K562 (cell line): Measurements from ENCODE around the gene SLC35D2. TPM values are rescaled to one million over a fixed set of nuclear protein-coding genes. Genes with fewer than 3 reads are reported as not detected.

Experiments used
- ARID1B ChIP-seq: fragments of 450-650 bp; IDR thresholded peaks from 2 replicates; pipeline ENCODE4 v1.6.1; 2016; ENCODE audit warnings: antibody characterized with exemption, mild to moderate bottlenecking, inconsistent platforms
- ATF7 ChIP-seq: fragments of 450-650 bp; IDR thresholded peaks from 2 replicates; pipeline ENCODE4 v1.7.1; 2014; ENCODE audit warnings: mild to moderate bottlenecking, moderate library complexity
- CBFB ChIP-seq: sonication (generic); formaldehyde crosslinking; IDR thresholded peaks from 2 replicates; pipeline ENCODE4 v1.4.0; 2020; ENCODE audit warnings: mild to moderate bottlenecking, missing genetic modification reagents
- ETV6 ChIP-seq, 3 experiments: fragments of 150-350 bp in 1 of 3; sonication (generic) in 1 of 3; formaldehyde crosslinking in 1 of 3; IDR thresholded peaks; 2 replicates each; pipeline versions ENCODE4 v1.6.1 to v1.8.0; 2014 to 2022; ENCODE audit warnings: borderline replicate concordance in 2 of 3, low read depth in 2 of 3, antibody characterized with exemption in 1 of 3, low read length in 1 of 3, mild to moderate bottlenecking in 1 of 3, missing genetic modification reagents in 1 of 3
- HDGF ChIP-seq: fragments of 450-650 bp; IDR thresholded peaks from 2 replicates; pipeline ENCODE4 v1.6.1; 2016
- MIER1 ChIP-seq: fragments of 450-650 bp; IDR thresholded peaks from 2 replicates; pipeline ENCODE4 v1.6.1; 2016; ENCODE audit warnings: antibody characterized with exemption, mild to moderate bottlenecking, low read depth
- NCOA4 ChIP-seq: fragments of 450-650 bp; IDR thresholded peaks from 2 replicates; pipeline ENCODE4 v1.6.1; 2018; ENCODE audit warnings: mild to moderate bottlenecking; ENCODE audit not compliant: partially characterized antibody
- PTRF ChIP-seq: fragments of 450-650 bp; IDR thresholded peaks from 2 replicates; pipeline ENCODE4 v1.6.1; 2016; ENCODE audit warnings: mild to moderate bottlenecking, missing genetic modification characterization, missing compliant biosample characterization
- RREB1 ChIP-seq: fragments of 250-450 bp; sonication (Bioruptor Pico); IDR thresholded peaks from 2 replicates; pipeline ENCODE4 v1.4.0; 2020
- STAT5B ChIP-seq: fragments of 250-450 bp; sonication (Bioruptor Pico); IDR thresholded peaks from 2 replicates; pipeline ENCODE4 v1.8.0; 2021; ENCODE audit warnings: mild to moderate bottlenecking, inconsistent platforms
- TGIF2 ChIP-seq: sonication (generic); formaldehyde crosslinking; IDR thresholded peaks from 2 replicates; pipeline ENCODE4 v1.8.1; 2022; ENCODE audit warnings: mild to moderate bottlenecking, missing genetic modification reagents, moderate library complexity
- TRIM24 ChIP-seq, 2 experiments: fragments of 450-650 bp; IDR thresholded peaks; 2 replicates each; pipeline ENCODE4 v1.6.1; 2016
- U2AF2 ChIP-seq: fragments of 200-400 bp; formaldehyde crosslinking; optimal IDR thresholded peaks from 2 replicates; pipeline ENCODE3; 2017; ENCODE audit warnings: low read depth, mild to moderate bottlenecking, low read length
- ZBTB12 ChIP-seq: fragments of 250-450 bp; sonication (Bioruptor Pico); IDR thresholded peaks from 2 replicates; pipeline ENCODE4 v1.4.0; 2020
- ZBTB43 ChIP-seq: sonication (generic); formaldehyde crosslinking; IDR thresholded peaks from 2 replicates; pipeline ENCODE4 v1.8.0; 2023; ENCODE audit warnings: mild to moderate bottlenecking, missing genetic modification reagents
- ZBTB9 ChIP-seq: fragments of 450-650 bp; formaldehyde crosslinking; IDR thresholded peaks from 2 replicates; pipeline ENCODE4 v1.4.0; 2020; ENCODE audit warnings: mild to moderate bottlenecking, moderate library complexity
- ZNF561 ChIP-seq: fragments of 450-650 bp; formaldehyde crosslinking; conservative IDR thresholded peaks from 2 replicates; pipeline ENCODE4 v1.4.0; 2020; ENCODE audit warnings: mild to moderate bottlenecking, moderate library complexity
- ZNF583 ChIP-seq: fragments of 250-450 bp; sonication (Bioruptor Pico); IDR thresholded peaks from 2 replicates; pipeline ENCODE4 v1.4.0; 2020
- ZNF76 ChIP-seq: fragments of 250-450 bp; sonication (Bioruptor Pico); IDR thresholded peaks from 2 replicates; pipeline ENCODE4 v1.4.0; 2020; ENCODE audit warnings: mild to moderate bottlenecking, moderate library complexity, borderline replicate concordance
- polyA plus RNA-seq, 8 experiments: library from polyadenylated mRNA; depleted of rRNA in 4 of 8; stranded (reverse) in 5 of 8; unstranded in 3 of 8; fragments of >200 nt; fragmentation: Nextera tagmentation in 2 of 8; fragmentation: Illumina TruSeq in 1 of 8; extraction: Ambion mirVana in 2 of 8; extraction: Trizol in 1 of 8; gene quantifications; 2 replicates each; pipeline versions ENCODE4 v1.2.1 to v1.2.3, GENCODE V29; 2011 to 2014; ENCODE audit warnings: inconsistent platforms in 1 of 8, missing spikeins in 1 of 8
- total RNA-seq, 7 experiments: library from RNA; depleted of rRNA in 6 of 7; stranded (reverse); fragments of >200 nt in 6 of 7; fragmentation: Illumina TruSeq in 2 of 7; extraction: Trizol in 2 of 7; gene quantifications; 2 replicates each; pipeline versions ENCODE4 v1.2.1 to v1.2.3, GENCODE V29; 2011 to 2021; ENCODE audit warnings: low replicate concordance in 1 of 7

Gene SLC35D2
- total and polyA plus RNA-seq, 9 of the 15 experiments (the other 6 are each of a cell fraction or from before 2014, with no cell fraction given): 2.9 to 14.9 (median 11.7) TPM

DNA sequence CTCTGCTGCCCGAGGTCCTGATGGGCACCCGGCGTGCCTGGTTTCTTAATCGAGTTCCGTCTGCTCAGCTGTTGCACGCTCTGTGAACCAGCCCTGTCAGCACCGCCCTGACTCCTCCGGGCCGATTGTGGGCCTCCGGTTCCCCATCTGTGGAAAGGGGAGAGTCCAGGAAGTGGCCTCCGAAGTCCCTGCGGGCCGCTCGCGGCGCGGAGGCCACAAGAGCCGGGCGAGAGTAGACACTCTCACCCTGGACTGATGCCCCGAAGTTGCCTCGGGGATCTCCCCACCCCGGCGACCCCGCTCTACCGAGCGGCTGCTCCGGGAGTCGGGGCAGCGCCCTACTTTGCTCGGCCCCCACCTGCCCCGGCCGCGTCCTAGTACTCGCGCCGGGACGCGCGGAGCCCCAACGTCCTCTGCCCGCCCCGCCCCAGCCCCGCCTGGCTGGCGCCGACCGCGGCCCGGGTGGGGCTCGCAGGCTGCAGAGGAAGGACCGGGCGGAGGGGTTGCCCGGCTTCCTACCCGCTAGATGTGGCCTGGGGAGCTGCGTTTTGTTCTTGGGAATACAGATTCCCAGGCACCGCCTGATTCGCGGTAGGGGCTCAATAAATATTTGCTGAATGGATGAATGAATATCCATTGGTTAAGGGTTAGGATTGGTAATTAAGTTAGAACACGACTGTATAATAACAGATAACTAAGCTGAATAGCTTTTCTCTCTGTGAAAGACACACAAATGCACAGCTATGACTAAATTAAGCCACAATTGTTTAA lies 35.6 kb upstream of the SLC35D2 start (continued):
- TF ChIP-seq RREB1 (CRISPR knock-in tag) (0 out of 2 replicates have a peak, but pooled peaks have one; percentile 43), ETV6 (IDR thresholded peaks at IDR 0.05; ENCODE audit: borderline replicate concordance in 1 of 2, low read depth in 2 of 2, low read length in 1 of 2) (0 out of 4 replicates have a peak, but pooled peaks of 1 of the 2 experiments have one; percentile 24), ETV6 (CRISPR knock-in tag; IDR thresholded peaks at IDR 0.05; ENCODE audit: borderline replicate concordance) (no peak), TRIM24 (IDR thresholded peaks at IDR 0.05) (no peak), U2AF2 (no peak), MIER1 (no peak), ZNF561 (no peak), ATF7 (no peak), STAT5B (no peak), NCOA4 (no peak), ZBTB9 (CRISPR knock-in tag) (no peak), ZBTB12 (CRISPR knock-in tag) (no peak), ARID1B (no peak; the same call in 1 of the 2 replicates), ZNF583 (no peak), ZNF76 (CRISPR knock-in tag) (peak; percentile 32; the same call in 1 of the 2 replicates), CBFB (no peak), PTRF (tag) (no peak), HDGF (no peak), TGIF2 (CRISPR knock-in tag) (0 out of 2 replicates have a peak, but pooled peaks have one; percentile 60), ZBTB43 (CRISPR knock-in tag) (0 out of 2 replicates have a peak, but pooled peaks have one; percentile 23)
